H9 (cell line): ENCODE data around the gene MYBPC3. TPM values are rescaled to one million over a fixed set of nuclear protein-coding genes. Genes with fewer than 3 reads are reported as not detected.

Experiments
- DNase-seq: peaks from one replicate; pipeline ENCODE4 v3.0.0-alpha.2; 2017
- H2AFZ ChIP-seq: one replicate; pipeline ENCODE4 v1.6.1; 2013; ENCODE audit warnings: mild to moderate bottlenecking, low read length, control low read depth, moderate library complexity
- H2AK5ac ChIP-seq: 2 replicates; pipeline ENCODE4 v1.6.1; 2013; ENCODE audit warnings: low read length, control low read depth, mixed read lengths; ENCODE audit not compliant: insufficient read length
- H2BK120ac ChIP-seq: one replicate; pipeline ENCODE4 v1.6.1; 2013; ENCODE audit warnings: low read depth, mild to moderate bottlenecking, low read length, control low read depth, inconsistent platforms; ENCODE audit not compliant: poor library complexity, severe bottlenecking
- H2BK12ac ChIP-seq: 2 replicates; pipeline ENCODE4 v1.6.1; 2013; ENCODE audit warnings: low read length, control low read depth, mixed read lengths, low read depth; ENCODE audit not compliant: insufficient read length
- H2BK15ac ChIP-seq: 2 replicates; pipeline ENCODE4 v1.6.1; 2013; ENCODE audit warnings: low read depth, low read length, control low read depth
- H2BK20ac ChIP-seq: one replicate; pipeline ENCODE4 v1.6.1; 2013; ENCODE audit warnings: low read depth, mild to moderate bottlenecking, low read length, control low read depth, inconsistent platforms; ENCODE audit not compliant: poor library complexity, severe bottlenecking
- H2BK5ac ChIP-seq: 2 replicates; pipeline ENCODE4 v1.6.1; 2013; ENCODE audit warnings: low read length, control low read depth, mixed read lengths; ENCODE audit not compliant: insufficient read length
- H3K14ac ChIP-seq: 2 replicates; pipeline ENCODE4 v1.6.1; 2013; ENCODE audit warnings: low read length, control low read depth; ENCODE audit not compliant: insufficient read depth
- H3K18ac ChIP-seq: 2 replicates; pipeline ENCODE4 v1.6.1; 2013; ENCODE audit warnings: low read depth, mild to moderate bottlenecking, mixed read lengths, low read length, control low read depth; ENCODE audit not compliant: insufficient read length
- H3K23ac ChIP-seq: 2 replicates; pipeline ENCODE4 v1.6.1; 2013; ENCODE audit warnings: low read length, control low read depth, mixed read lengths, low read depth; ENCODE audit not compliant: insufficient read length
- H3K23me2 ChIP-seq: 2 replicates; pipeline ENCODE4 v1.6.1; 2013; ENCODE audit warnings: low read depth, mild to moderate bottlenecking, mixed read lengths, low read length, control low read depth; ENCODE audit not compliant: insufficient read length, poor library complexity, severe bottlenecking
- H3K27ac ChIP-seq: 2 replicates; pipeline ENCODE4 v1.5.1; 2013; ENCODE audit warnings: low read length, control low read depth, mixed read lengths, low read depth; ENCODE audit not compliant: insufficient read length
- H3K27me3 ChIP-seq: 2 replicates; pipeline ENCODE4 v1.6.1; 2013; ENCODE audit warnings: low read length, control low read depth, inconsistent platforms; ENCODE audit not compliant: insufficient read depth
- H3K4ac ChIP-seq: 2 replicates; pipeline ENCODE4 v1.6.1; 2013; ENCODE audit warnings: low read depth, mild to moderate bottlenecking, control low read depth, inconsistent platforms, low read length, moderate library complexity
- H3K4me1 ChIP-seq: 2 replicates; pipeline ENCODE4 v1.6.1; 2013; ENCODE audit warnings: low read length, control low read depth, inconsistent platforms; ENCODE audit not compliant: insufficient read depth
- H3K4me2 ChIP-seq: 2 replicates; pipeline ENCODE4 v1.6.1; 2013; ENCODE audit warnings: low read length, control low read depth, mixed read lengths; ENCODE audit not compliant: insufficient read length, insufficient read depth
- H3K56ac ChIP-seq: 2 replicates; pipeline ENCODE4 v1.6.1; 2013; ENCODE audit warnings: low read depth, mild to moderate bottlenecking, mixed read lengths, low read length, control low read depth; ENCODE audit not compliant: insufficient read length
- H3K79me1 ChIP-seq: 2 replicates; pipeline ENCODE4 v1.6.1; 2013; ENCODE audit warnings: low read depth, mild to moderate bottlenecking, moderate library complexity, low read length, control low read depth, inconsistent platforms; ENCODE audit not compliant: insufficient read depth, poor library complexity, severe bottlenecking
- H3K79me2 ChIP-seq: 2 replicates; pipeline ENCODE4 v1.6.1; 2013; ENCODE audit warnings: low read length, control low read depth, inconsistent platforms; ENCODE audit not compliant: insufficient read depth
- H3K9ac ChIP-seq: 2 replicates; pipeline ENCODE4 v1.6.1; 2013; ENCODE audit warnings: low read length, control low read depth, mixed read lengths; ENCODE audit not compliant: insufficient read length; ENCODE audit errors: extremely low read depth
- H3K9me3 ChIP-seq: one replicate; pipeline ENCODE4 v1.6.1; 2013; ENCODE audit warnings: low read depth, low read length, inconsistent platforms; ENCODE audit not compliant: control insufficient read depth
- H3T11ph ChIP-seq: one replicate; pipeline ENCODE4 v1.6.1; 2013; ENCODE audit warnings: mild to moderate bottlenecking, low read length, control low read depth, inconsistent platforms
- H4K20me1 ChIP-seq: one replicate; pipeline ENCODE4 v1.6.1; 2013; ENCODE audit not compliant: control insufficient read depth, insufficient read length, insufficient read depth
- H4K5ac ChIP-seq: 2 replicates; pipeline ENCODE4 v1.6.1; 2013; ENCODE audit warnings: low read depth, mild to moderate bottlenecking, mixed read lengths, low read length, control low read depth; ENCODE audit not compliant: insufficient read length
- H4K8ac ChIP-seq: replicated peaks from 2 replicates; pipeline ENCODE4 v1.6.1; 2013; ENCODE audit warnings: low read length, control low read depth, mixed read lengths, low read depth; ENCODE audit not compliant: insufficient read length
- H4K91ac ChIP-seq: 2 replicates; pipeline ENCODE4 v1.6.1; 2013; ENCODE audit warnings: low read depth, mild to moderate bottlenecking, moderate library complexity, mixed read lengths, low read length, control low read depth; ENCODE audit not compliant: insufficient read length
- H3K27ac Mint-ChIP-seq, 3 experiments: 2 replicates in 2 of 3; 3 replicates in 1 of 3; pipeline ENCODE4 v1.8.0; 2020 to 2021; ENCODE audit warnings: mixed read lengths in 3 of 3, mild to moderate bottlenecking in 1 of 3, moderate library complexity in 1 of 3
- H3K27me3 Mint-ChIP-seq: 2 replicates; pipeline ENCODE4 v1.8.0; 2021; ENCODE audit warnings: low read depth, mild to moderate bottlenecking, moderate library complexity, mixed read lengths
- H3K36me3 Mint-ChIP-seq, 3 experiments: 2 replicates in 2 of 3; 3 replicates in 1 of 3; pipeline ENCODE4 v1.8.0; 2020 to 2021; ENCODE audit warnings: low read depth in 3 of 3, mixed read lengths in 3 of 3; ENCODE audit not compliant: insufficient read depth in 1 of 3
- H3K4me1 Mint-ChIP-seq, 2 experiments: 2 replicates each; pipeline ENCODE4 v1.8.0; 2020; ENCODE audit warnings: mixed read lengths in 2 of 2
- H3K4me3 Mint-ChIP-seq, 2 experiments: 2 replicates in 1 of 2; 3 replicates in 1 of 2; pipeline ENCODE4 v1.8.0; 2020 to 2021; ENCODE audit warnings: mild to moderate bottlenecking in 2 of 2, mixed read lengths in 2 of 2, moderate library complexity in 1 of 2
- H3K9me3 Mint-ChIP-seq, 2 experiments: 2 replicates in 1 of 2; 3 replicates in 1 of 2; pipeline ENCODE4 v1.8.0; 2020; ENCODE audit warnings: mild to moderate bottlenecking in 2 of 2, mixed read lengths in 2 of 2, moderate library complexity in 1 of 2
- CTCF ChIP-seq: fragments of 200-600 bp; sonication (generic); conservative IDR thresholded peaks from 3 replicates; pipeline ENCODE4 v1.8.0; 2021; ENCODE audit warnings: antibody characterized with exemption, mild to moderate bottlenecking
- WGBS: extraction: QIAGEN DNeasy Blood & Tissue Kit; methylation state at CpG from one replicate; pipeline ENCODE4 v1.1.7; 2013; ENCODE audit warnings: missing lambda C conversion rate, low lambda C conversion rate, mixed read lengths; ENCODE audit not compliant: insufficient read length; ENCODE audit errors: extremely low coverage; 5-methylcytosine and 5-hydroxymethylcytosine counted together
- total RNA-seq: library from RNA; stranded (reverse); gene quantifications from 2 replicates; pipeline ENCODE4 v1.2.1, GENCODE V29; 2021

The MYBPC3 gene
- total RNA-seq, 1 experiment from 2014 or later = not detected

DNA sequence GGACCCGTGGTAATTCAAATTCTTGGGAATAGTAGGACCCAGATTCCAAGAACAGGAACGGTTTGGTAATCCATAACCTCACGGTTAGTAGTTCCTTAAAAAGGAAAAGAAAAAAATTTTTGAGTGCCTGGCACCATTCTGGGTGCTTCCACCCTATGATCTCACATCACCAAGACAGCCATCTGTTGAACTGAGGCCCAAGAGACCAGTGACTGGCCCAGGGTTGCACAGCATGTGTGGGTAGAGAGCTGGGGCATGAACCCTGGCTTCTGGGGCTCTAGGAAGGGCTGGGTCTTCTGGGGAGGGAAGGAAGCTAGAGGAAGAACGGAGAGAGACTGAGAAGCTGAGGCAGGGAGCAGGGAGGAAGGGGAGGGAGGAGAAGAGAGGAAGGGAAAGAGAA is 30.6 kb upstream of the MYBPC3 start:
- Histone ChIP-seq H2BK5ac (no peak overlapping the region), H3K27ac (no peak overlapping the region), H4K20me1 (no peaks in the 10 kb centered on the region), H3K4me1 (no peaks in the 10 kb centered on the region), H3K23me2 (no peaks in the 10 kb centered on the region), H3K9ac (no peak overlapping the region), H3K56ac (no peak overlapping the region), H3T11ph (no peak overlapping the region), H3K18ac (no peak overlapping the region), H4K91ac (no peak overlapping the region), H2AK5ac (no peak overlapping the region), H3K9me3 (no peaks in the 10 kb centered on the region), H3K79me2 (no peaks in the 10 kb centered on the region), H3K27me3 (no peaks in the 10 kb centered on the region), H2BK20ac (no peak overlapping the region), H3K4me2 (no peak overlapping the region), H4K5ac (no peak overlapping the region), H3K4ac (no peak overlapping the region), H2BK15ac (no peak overlapping the region), H2AFZ (no peak overlapping the region), H3K23ac (no peak overlapping the region), H2BK12ac (no peak overlapping the region), H2BK120ac (no peak overlapping the region), H3K79me1 (no peaks in the 10 kb centered on the region), H3K14ac (no peak overlapping the region), H4K8ac (no peak overlapping the region)
- no peak for DNase-seq
- no peak overlapping the region for H3K4me3 Mint-ChIP-seq
- no peaks in the 10 kb centered on the region for H3K9me3 Mint-ChIP-seq
- TF ChIP-seq CTCF = no peak
- H3K36me3 Mint-ChIP-seq = no peaks in the 10 kb centered on the region
- no CpG with 5 or more reads among the region's 4 CpGs for WGBS
- H3K4me1 Mint-ChIP-seq = peaks cover 2 to 3% of the 10 kb centered on the region in 2 experiments; a peak in 3 of 4 replicates
- H3K27me3 Mint-ChIP-seq = peaks cover 5% of the 10 kb centered on the region
- H3K27ac Mint-ChIP-seq = no peak overlapping the region
